T-cell (primary cell): ENCODE results near the gene CLEC16A. TPM values are rescaled to one million over a fixed set of nuclear protein-coding genes. Genes with fewer than 3 reads are reported as not detected.
A peak's percentile ranks its signal among the peaks of the same experiment; 100 is the strongest.

ENCODE experiments used
- ATAC-seq, 4 experiments: fragments of 200-7000 bp in 3 of 4; fragments of 150-1000 bp in 1 of 4; cut with Tn5 transposase; replicated peaks in 1 of 4; 1 replicate in 3 of 4; 2 replicates in 1 of 4; pipeline ENCODE4 v1.10.0; 2021; ENCODE audit warnings: moderate library complexity in 3 of 4, mild to moderate bottlenecking in 2 of 4, moderate number of reproducible peaks in 1 of 4
- CTCF ChIA-PET, 2 donors: fragments of 300-600 bp; sonication (Branson Sonifier 250); formaldehyde crosslinking; loops; one replicate each; lab custom pipeline; 2022; ENCODE audit warnings: antibody characterized with exemption in 2 of 2; lab: Charles Lee
- POLR2A ChIA-PET, 2 donors: fragments of 300-600 bp; sonication (Branson Sonifier 250); formaldehyde crosslinking; loops; one replicate each; lab custom pipeline; 2022; ENCODE audit warnings: antibody characterized with exemption in 2 of 2; lab: Charles Lee
- DNase-seq, 35 experiments: peaks; one replicate each; pipeline versions ENCODE4 v3.0.0 to v3.0.0-alpha.2; 2013 to 2023
- H3K27ac ChIP-seq: one replicate; pipeline ENCODE4 v1.5.1; 2013; ENCODE audit warnings: low read length
- H3K27me3 ChIP-seq, 2 experiments: replicated peaks in 1 of 2; 1 replicate in 1 of 2; 2 replicates in 1 of 2; pipeline versions ENCODE4 v1.6.1 to v1.7.0; 2013; ENCODE audit warnings: low read length in 1 of 2, mixed read lengths in 1 of 2; ENCODE audit not compliant: control insufficient read depth in 2 of 2, insufficient read depth in 2 of 2; ENCODE audit errors: extremely low read depth in 1 of 2
- H3K36me3 ChIP-seq, 2 donors: 1 replicate in 1 of 2; 2 replicates in 1 of 2; pipeline versions ENCODE4 v1.6.1 to v1.7.0; 2013; ENCODE audit warnings: low read length in 1 of 2; ENCODE audit not compliant: control insufficient read depth in 2 of 2, insufficient read depth in 1 of 2; ENCODE audit errors: extremely low read depth in 1 of 2
- H3K4me1 ChIP-seq, 2 experiments: 1 replicate in 1 of 2; 2 replicates in 1 of 2; pipeline versions ENCODE4 v1.6.1 to v1.7.0; 2013; ENCODE audit warnings: low read length in 2 of 2, mixed read lengths in 1 of 2; ENCODE audit not compliant: insufficient read depth in 2 of 2, control insufficient read depth in 1 of 2; ENCODE audit errors: extremely low read depth in 1 of 2
- H3K4me3 ChIP-seq, 2 donors: 1 replicate in 1 of 2; 2 replicates in 1 of 2; pipeline versions ENCODE4 v1.5.1 to v1.7.0; 2013; ENCODE audit warnings: mild to moderate bottlenecking in 2 of 2, low read length in 1 of 2, moderate library complexity in 1 of 2; ENCODE audit not compliant: control insufficient read depth in 1 of 2; ENCODE audit errors: extremely low read depth in 1 of 2
- H3K9me3 ChIP-seq: 2 replicates; pipeline ENCODE4 v1.7.0; 2013
- H3K27ac Mint-ChIP-seq, 2 donors: one replicate each; pipeline ENCODE4 v1.8.0; 2020 to 2021; ENCODE audit warnings: mild to moderate bottlenecking in 2 of 2, mixed read lengths in 2 of 2
- H3K27me3 Mint-ChIP-seq, 2 donors: one replicate each; pipeline ENCODE4 v1.8.0; 2021 to 2022; ENCODE audit warnings: mixed read lengths in 2 of 2
- H3K36me3 Mint-ChIP-seq: one replicate; pipeline ENCODE4 v1.8.0; 2021; ENCODE audit warnings: mixed read lengths
- H3K4me1 Mint-ChIP-seq, 3 donors: one replicate each; pipeline ENCODE4 v1.8.0; 2020 to 2022; ENCODE audit warnings: mixed read lengths in 3 of 3, mild to moderate bottlenecking in 1 of 3
- H3K4me3 Mint-ChIP-seq, 3 donors: one replicate each; pipeline ENCODE4 v1.8.0; 2020 to 2022; ENCODE audit warnings: mild to moderate bottlenecking in 3 of 3, mixed read lengths in 3 of 3, moderate library complexity in 3 of 3
- H3K9me3 Mint-ChIP-seq, 3 donors: one replicate each; pipeline ENCODE4 v1.8.0; 2020 to 2022; ENCODE audit warnings: mixed read lengths in 3 of 3
- WGBS: methylation state at CpG from one replicate; pipeline ENCODE4 v1.1.5; 2013; ENCODE audit warnings: missing lambda C conversion rate; ENCODE audit not compliant: insufficient coverage; 5-methylcytosine and 5-hydroxymethylcytosine counted together
- total RNA-seq, 35 experiments: library from RNA in 6 of 35; stranded (reverse) in 6 of 35; fragments of 120-200 nt in 1 of 35; gene quantifications; one replicate each; pipeline versions ENCODE4 v1.2.1 to v1.2.4 and lab custom pipeline; 2013 to 2026

Gene CLEC16A
- total RNA-seq, 5 donors from 2014 or later (not counting 1 experiment from before 2014, with no cell fraction given): 27.4 to 34.6 (median 28.7) TPM

DNA sequence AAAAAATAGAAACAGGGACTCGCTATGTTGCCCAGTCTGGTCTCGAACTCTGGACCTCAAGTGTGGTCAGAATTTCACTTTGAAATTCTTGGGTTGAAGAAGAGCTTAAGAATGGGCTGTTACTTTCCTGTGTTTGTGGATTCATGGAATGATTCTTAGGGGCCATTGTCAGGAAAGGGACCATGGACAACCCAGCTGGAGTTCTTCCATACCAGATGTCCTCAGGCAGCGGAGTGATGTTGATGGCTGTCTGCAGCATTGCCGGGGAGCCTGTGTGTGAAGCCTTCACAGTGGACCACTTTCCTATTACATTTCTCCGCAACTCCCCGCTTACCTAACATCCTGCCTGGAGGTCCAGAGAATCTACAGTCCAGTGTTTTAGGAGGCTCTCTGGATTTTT, 145.9 kb downstream of the CLEC16A start:
- 100% methylated on average over 1 of the region's 6 CpGs for WGBS
- ATAC-seq (no peak), DNase-seq (no peak)
- CTCF ChIA-PET: interaction anchor here in 1 of 2 donors (0.6 kb wide), 1 partner anchor 74 kb away, joined by 3 read pairs; no protein-coding TSS in a partner anchor
- Histone ChIP-seq H3K27me3 (no peaks in the 10 kb centered on the region), H3K4me1 (peaks cover 32 to 50% of the 10 kb centered on the region in 2 experiments), H3K27ac (no peak overlapping the region), H3K9me3 (no peaks in the 10 kb centered on the region), H3K36me3 (peaks cover 3 to 6% of the 10 kb centered on the region in 2 donors), H3K4me3 (no peak overlapping the region)
- Mint-ChIP-seq H3K4me3 (no peak overlapping the region), H3K9me3 (no peaks in the 10 kb centered on the region), H3K36me3 (no peaks in the 10 kb centered on the region), H3K27ac (no peak overlapping the region), H3K27me3 (no peaks in the 10 kb centered on the region), H3K4me1 (peaks cover 41 to 64% (median 49%) of the 10 kb centered on the region in 3 donors)
- POLR2A ChIA-PET: no interaction called here

DNA sequence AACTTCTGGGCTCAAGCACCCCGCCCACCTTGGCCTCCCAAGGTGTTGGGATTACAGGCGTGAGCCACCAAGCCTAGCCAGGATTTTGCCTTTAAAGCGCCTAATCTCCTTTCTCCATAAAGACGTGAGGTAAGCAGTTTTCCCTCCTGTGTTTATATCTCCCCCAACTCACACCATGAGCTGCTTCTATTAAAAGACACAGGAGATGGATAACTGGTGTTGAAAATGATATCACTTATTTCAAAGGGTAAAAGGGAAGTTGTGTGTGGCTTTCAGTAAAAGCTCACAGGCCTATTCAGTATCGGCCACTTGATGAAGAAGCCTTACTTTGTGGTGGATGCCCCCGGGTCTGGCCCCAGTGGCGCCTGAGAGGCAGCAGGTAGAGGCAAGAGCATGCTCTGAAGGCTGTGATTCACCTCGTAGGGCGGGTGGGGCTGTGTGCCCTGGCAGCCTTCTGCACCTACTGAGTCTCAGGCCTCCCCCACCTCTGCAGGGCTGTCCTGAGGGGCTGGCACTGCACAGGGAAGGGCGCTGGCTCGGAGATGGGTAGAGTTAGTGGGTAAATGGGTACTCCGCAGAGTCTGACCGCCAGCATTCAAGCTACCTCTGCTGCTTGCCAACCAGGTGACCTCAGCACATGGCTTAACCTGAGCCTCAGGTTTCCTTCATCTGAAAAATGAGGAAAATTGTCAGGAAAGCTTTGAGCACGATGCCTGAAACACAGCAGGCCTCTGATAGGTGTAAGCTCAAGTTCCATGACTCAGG, 146.8 kb downstream of the CLEC16A start:
- Histone ChIP-seq H3K27ac (no peak overlapping the region), H3K36me3 (peaks cover 3 to 6% of the 10 kb centered on the region in 2 donors), H3K27me3 (no peaks in the 10 kb centered on the region), H3K9me3 (no peaks in the 10 kb centered on the region), H3K4me3 (no peak overlapping the region), H3K4me1 (peaks cover 35 to 56% of the 10 kb centered on the region in 2 experiments)
- no peaks in the 10 kb centered on the region for H3K27me3 Mint-ChIP-seq
- no peaks in the 10 kb centered on the region for H3K36me3 Mint-ChIP-seq
- ATAC-seq (no peak), DNase-seq (no peak)
- no peaks in the 10 kb centered on the region for H3K9me3 Mint-ChIP-seq
- no peak overlapping the region for H3K4me3 Mint-ChIP-seq
- CTCF ChIA-PET: interaction anchor here in 1 of 2 donors (0.6 kb wide), 1 partner anchor 123 kb away, joined by 5 read pairs; no protein-coding TSS in a partner anchor
- POLR2A ChIA-PET: interaction anchor here in 1 of 2 donors (0.6 kb wide), 1 partner anchor 165 kb away, joined by 3 read pairs; the partner anchor contains the start of gene SOCS1
- peak overlapping the region in 1 of 2 donors; percentile 16 for H3K27ac Mint-ChIP-seq
- 83% methylated on average over 6 of the region's 14 CpGs for WGBS
- peaks cover 42 to 64% (median 50%) of the 10 kb centered on the region in 3 donors for H3K4me1 Mint-ChIP-seq

DNA sequence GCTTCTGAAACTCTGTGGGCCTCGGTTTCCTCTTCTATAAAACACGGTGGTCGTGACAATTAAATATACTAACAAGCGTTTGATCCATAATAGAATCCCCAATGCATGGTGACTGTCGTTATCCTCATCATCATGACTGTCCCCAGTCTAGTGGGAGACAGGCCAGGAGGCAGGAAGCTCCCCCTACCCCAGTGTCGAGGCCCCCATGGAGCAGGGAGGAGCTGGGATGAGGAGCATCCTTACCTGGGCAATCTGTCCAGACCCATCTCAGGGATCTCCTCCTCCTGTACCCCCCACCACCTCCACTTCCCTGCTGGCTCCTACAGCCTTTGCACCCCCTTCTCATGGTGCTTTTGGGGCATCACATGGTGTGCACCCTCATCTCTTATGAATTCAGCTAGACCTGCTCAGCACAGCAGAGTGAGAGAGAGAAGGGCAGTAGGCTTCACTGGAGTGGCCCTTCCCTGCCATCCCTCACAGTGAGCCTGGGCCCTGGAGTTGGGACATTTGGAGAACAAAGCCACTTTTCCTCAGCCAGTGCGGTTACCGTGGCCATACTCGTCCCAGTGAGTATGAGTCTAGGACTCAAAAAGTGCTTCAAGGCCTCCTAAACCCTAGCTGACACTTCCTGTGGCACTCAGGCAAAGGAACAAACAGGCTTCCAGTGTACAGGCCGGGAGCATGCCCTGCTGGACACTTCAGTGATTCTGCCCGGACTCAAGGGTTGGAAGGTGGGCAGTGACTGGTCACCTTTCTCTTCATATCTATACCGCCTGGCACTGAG, 148.6 kb downstream of the CLEC16A start:
- H3K36me3 Mint-ChIP-seq: peaks cover 10% of the 10 kb centered on the region

DNA sequence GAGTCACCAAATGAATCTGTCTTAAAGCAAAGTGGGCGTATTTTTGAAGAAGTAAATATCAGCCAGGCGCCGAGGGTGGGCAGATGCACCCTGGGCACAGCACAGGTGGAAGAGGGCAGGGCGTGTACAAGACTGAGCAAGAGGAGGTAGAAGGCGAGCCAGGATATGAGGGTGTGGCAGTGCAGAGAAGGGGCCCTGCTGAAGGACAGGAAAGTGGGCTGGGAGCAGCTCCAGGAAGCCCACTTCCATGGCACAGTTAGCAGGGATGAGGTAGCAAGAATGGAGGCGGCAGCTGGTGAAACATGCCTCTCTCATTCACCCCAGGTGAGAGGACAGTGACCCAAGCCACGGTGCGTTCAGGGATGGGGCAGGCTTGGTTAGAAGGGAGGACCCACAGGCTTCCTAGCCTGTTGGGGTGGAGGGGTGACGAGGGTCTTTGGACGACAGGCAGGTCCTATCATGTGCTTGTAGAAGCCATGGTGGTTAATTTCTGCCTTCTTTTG, 149.3 kb downstream of the CLEC16A start:
- Histone ChIP-seq H3K27ac (peak overlapping the region; percentile 45), H3K4me3 (no peak overlapping the region), H3K27me3 (no peaks in the 10 kb centered on the region), H3K4me1 (peaks cover 26 to 44% of the 10 kb centered on the region in 2 experiments), H3K36me3 (peaks cover 3 to 6% of the 10 kb centered on the region in 2 donors), H3K9me3 (no peaks in the 10 kb centered on the region)
- ATAC-seq (peak; percentile 32 to 59 (median 52)), DNase-seq (no peak)
- H3K4me3 Mint-ChIP-seq: peak overlapping the region in 2 of 3 donors; percentile 1 to 60
- H3K9me3 Mint-ChIP-seq: no peaks in the 10 kb centered on the region
- H3K27me3 Mint-ChIP-seq: no peaks in the 10 kb centered on the region
- H3K27ac Mint-ChIP-seq: peak overlapping the region; percentile 88 to 89
- POLR2A ChIA-PET: no interaction called here
- H3K36me3 Mint-ChIP-seq: peaks cover 11% of the 10 kb centered on the region
- 59% methylated on average over 5 of the region's 10 CpGs for WGBS
- peaks cover 29 to 43% (median 37%) of the 10 kb centered on the region in 3 donors for H3K4me1 Mint-ChIP-seq
- CTCF ChIA-PET: no interaction called here

More for the DNA sequence above, 148.6 kb downstream of the CLEC16A start:
- Mint-ChIP-seq H3K4me3 (peak overlapping the region in 1 of 3 donors; percentile 60), H3K9me3 (no peaks in the 10 kb centered on the region), H3K4me1 (peaks cover 35 to 50% (median 43%) of the 10 kb centered on the region in 3 donors), H3K27ac (peak overlapping the region; percentile 88 to 89), H3K27me3 (no peaks in the 10 kb centered on the region)
- POLR2A ChIA-PET: interaction anchor here in 1 of 2 donors (0.5 kb wide), 1 partner anchor 83 kb away, joined by 3 read pairs; no protein-coding TSS in a partner anchor
- DNase-seq (no peak), ATAC-seq (peak in 1 of 4 experiments; percentile 5)
- H3K4me1 ChIP-seq: peaks cover 27 to 50% of the 10 kb centered on the region in 2 experiments
- WGBS: 92% methylated on average over 8 of the region's 12 CpGs
- peaks cover 3 to 6% of the 10 kb centered on the region in 2 donors for H3K36me3 ChIP-seq
- no peak overlapping the region for H3K4me3 ChIP-seq
- H3K27me3 ChIP-seq: no peaks in the 10 kb centered on the region
- no peaks in the 10 kb centered on the region for H3K9me3 ChIP-seq
- H3K27ac ChIP-seq: peak overlapping the region; percentile 45
- CTCF ChIA-PET: no interaction called here

DNA sequence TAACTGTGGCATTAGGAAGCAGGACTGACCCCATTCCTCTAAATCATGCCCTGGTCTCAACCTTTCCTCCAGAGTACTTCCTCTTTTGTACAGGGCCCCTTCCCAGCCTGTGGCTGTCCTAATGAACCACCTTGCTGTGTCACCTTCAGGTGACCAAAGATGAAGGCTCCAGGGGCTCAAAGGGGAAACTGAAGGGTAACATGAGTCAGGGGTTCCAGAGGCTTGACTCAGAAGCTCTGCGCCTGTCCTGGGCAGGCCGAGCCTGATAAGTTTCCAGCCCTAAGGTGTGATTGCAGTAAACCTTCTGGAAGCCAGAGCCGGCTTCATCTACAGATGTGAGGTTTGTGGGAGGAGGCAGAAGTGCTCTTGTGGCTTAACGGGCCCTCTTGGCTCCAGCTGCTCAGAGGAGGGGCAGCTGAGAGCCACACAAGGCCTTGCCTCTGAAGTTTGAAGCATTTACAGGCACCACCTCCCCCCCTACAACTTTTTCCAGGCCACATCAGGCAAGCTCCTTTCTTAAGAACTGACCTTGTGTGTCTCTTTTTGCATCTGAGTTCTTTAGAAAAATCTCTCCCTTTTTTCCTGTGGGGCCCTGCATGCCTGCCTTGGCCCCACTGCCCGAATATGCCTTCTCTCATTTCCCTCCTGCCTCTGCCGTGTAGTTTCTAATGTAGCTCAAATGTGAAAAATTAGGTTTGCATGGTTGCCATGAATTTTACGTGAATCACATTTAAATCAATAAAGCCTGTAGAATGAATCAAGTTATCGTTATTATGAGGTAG, 149.9 kb downstream of the CLEC16A start:
- H3K4me1 Mint-ChIP-seq: peaks cover 29 to 37% (median 33%) of the 10 kb centered on the region in 3 donors
- Histone ChIP-seq H3K9me3 (no peaks in the 10 kb centered on the region), H3K27ac (peak overlapping the region; percentile 45), H3K4me1 (peaks cover 26 to 38% of the 10 kb centered on the region in 2 experiments), H3K36me3 (peaks cover 3 to 6% of the 10 kb centered on the region in 2 donors), H3K4me3 (no peak overlapping the region), H3K27me3 (no peaks in the 10 kb centered on the region)
- H3K27ac Mint-ChIP-seq: peak overlapping the region; percentile 88 to 89
- CTCF ChIA-PET: interaction anchor here (0.6 to 1.2 kb wide), 2 partner anchors 30 to 494 kb away, joined by 3 read pairs; no protein-coding TSS in a partner anchor
- H3K9me3 Mint-ChIP-seq: no peaks in the 10 kb centered on the region
- H3K4me3 Mint-ChIP-seq: peak overlapping the region in 1 of 3 donors; percentile 60
- ATAC-seq: peak; percentile 53 to 69 (median 64)
- H3K36me3 Mint-ChIP-seq: peaks cover 13% of the 10 kb centered on the region
- POLR2A ChIA-PET: interaction anchor here (0.6 kb wide), 3 partner anchors 25 to 780 kb away, joined by 3 read pairs; no protein-coding TSS in a partner anchor
- no peaks in the 10 kb centered on the region for H3K27me3 Mint-ChIP-seq
- 8% methylated on average over 3 of the region's 8 CpGs for WGBS
- DNase-seq: peak in 2 of 35 experiments; percentile 21 to 25
